Cardiac fibroblast (primary cell): ENCODE measurements around the gene ZSCAN2.
A peak's percentile ranks its signal among the peaks of the same experiment; 100 is the strongest.
"Not testable (repeated sequence)": the region's sequence is repeated elsewhere in the genome, so short reads cannot be mapped to it uniquely, and the experiment has no call there.

Experiments
- DNase-seq, 2 donors: peaks; one replicate each; pipeline versions ENCODE4 v3.0.0 to v3.0.0-alpha.2; 2010; ENCODE audit warnings: low read depth in 2 of 2
- H3K4me3 ChIP-seq, 2 donors: replicated peaks in 1 of 2; 1 replicate in 1 of 2; 2 replicates in 1 of 2; pipeline ENCODE4 v1.5.1; 2011; ENCODE audit warnings: low read depth in 2 of 2, low read length in 2 of 2, mild to moderate bottlenecking in 2 of 2, moderate library complexity in 1 of 2
- TF ChIP-seq, protein P1 (sequence below): IDR thresholded peaks from one replicate; pipeline ENCODE4 v1.5.1; 2011; ENCODE audit warnings: low read depth, mild to moderate bottlenecking, low read length, inconsistent platforms

Gene ZSCAN2

GRCh38 chr15:84631706-84632272 is 31.0 kb downstream of the ZSCAN2 start:
- peak; percentile 32 to 46 for DNase-seq
- TF ChIP-seq, protein P1, sequence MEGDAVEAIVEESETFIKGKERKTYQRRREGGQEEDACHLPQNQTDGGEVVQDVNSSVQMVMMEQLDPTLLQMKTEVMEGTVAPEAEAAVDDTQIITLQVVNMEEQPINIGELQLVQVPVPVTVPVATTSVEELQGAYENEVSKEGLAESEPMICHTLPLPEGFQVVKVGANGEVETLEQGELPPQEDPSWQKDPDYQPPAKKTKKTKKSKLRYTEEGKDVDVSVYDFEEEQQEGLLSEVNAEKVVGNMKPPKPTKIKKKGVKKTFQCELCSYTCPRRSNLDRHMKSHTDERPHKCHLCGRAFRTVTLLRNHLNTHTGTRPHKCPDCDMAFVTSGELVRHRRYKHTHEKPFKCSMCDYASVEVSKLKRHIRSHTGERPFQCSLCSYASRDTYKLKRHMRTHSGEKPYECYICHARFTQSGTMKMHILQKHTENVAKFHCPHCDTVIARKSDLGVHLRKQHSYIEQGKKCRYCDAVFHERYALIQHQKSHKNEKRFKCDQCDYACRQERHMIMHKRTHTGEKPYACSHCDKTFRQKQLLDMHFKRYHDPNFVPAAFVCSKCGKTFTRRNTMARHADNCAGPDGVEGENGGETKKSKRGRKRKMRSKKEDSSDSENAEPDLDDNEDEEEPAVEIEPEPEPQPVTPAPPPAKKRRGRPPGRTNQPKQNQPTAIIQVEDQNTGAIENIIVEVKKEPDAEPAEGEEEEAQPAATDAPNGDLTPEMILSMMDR, result no peak
- H3K4me3 ChIP-seq, result peak overlapping the region; percentile 70 to 73

DNA sequence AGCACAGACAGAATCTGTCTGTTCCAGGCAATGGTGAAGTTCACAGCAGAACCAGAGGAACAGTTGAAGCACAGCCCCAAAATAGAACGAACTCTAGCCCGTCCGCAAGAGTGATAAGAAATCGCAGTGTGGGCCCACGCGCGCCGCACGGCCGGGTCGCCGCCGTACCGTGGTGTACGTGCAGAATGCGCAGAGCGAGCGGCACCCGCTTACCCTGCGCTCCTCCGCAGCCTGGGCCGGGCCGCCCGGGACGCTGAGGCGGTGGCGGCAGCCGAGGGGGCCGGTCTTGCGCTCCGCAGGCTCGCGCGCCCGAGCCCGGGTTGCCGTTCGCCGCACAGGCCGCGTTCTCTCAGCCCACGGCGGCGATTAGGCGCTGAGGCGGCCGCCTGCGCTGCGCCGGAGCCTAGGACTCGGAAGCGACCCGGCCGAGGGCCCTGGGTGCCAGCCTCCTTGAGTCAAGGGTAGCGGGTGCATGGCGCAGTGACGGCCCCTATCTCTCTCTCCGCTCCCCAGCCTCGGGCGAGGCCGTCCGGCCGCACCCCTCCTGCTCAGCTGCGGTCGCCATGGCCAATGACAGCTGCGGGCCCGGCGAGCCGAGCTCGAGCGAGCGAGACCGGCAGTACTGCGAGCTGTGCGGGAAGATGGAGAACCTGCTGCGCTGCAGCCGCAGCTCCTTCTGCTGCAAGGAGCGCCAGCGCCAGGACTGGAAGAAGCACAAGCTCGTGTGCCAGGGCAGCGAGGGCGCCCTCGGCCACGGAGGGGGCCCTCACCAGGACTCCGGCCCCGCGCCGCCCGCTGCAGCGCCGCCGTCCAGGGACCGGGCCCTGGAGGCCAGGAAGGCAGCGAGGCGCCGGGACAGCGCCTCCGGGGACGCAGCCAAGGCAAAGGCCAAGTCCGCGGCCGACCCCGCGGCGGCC is 32.8 kb downstream of the ZSCAN2 start:
- H3K4me3 ChIP-seq, result peak overlapping the region; percentile 44 to 68
- TF ChIP-seq, protein P1, result no peak
- peak; percentile 78 to 79 for DNase-seq

GRCh38 chr15:84634228-84634837 is 33.5 kb downstream of the ZSCAN2 start:
- peak overlapping the region; percentile 25 to 68 for H3K4me3 ChIP-seq
- TF ChIP-seq, protein P1, result no peak
- no peak for DNase-seq

GRCh38 chr15:84638103-84638502 is 37.3 kb downstream of the ZSCAN2 start:
- DNase-seq, result peak; percentile 15 to 55
- H3K4me3 ChIP-seq, result no peak overlapping the region
- TF ChIP-seq, protein P1, result no peak

GRCh38 chr15:84641871-84642270 is 41.1 kb downstream of the ZSCAN2 start:
- not testable (repeated sequence) for DNase-seq, H3K4me3 ChIP-seq

- H3K4me3 ChIP-seq, DNase-seq: not testable (repeated sequence)
Measured at GRCh38 chr15:84642640-84643039, 41.8 kb downstream of the ZSCAN2 start.

DNA sequence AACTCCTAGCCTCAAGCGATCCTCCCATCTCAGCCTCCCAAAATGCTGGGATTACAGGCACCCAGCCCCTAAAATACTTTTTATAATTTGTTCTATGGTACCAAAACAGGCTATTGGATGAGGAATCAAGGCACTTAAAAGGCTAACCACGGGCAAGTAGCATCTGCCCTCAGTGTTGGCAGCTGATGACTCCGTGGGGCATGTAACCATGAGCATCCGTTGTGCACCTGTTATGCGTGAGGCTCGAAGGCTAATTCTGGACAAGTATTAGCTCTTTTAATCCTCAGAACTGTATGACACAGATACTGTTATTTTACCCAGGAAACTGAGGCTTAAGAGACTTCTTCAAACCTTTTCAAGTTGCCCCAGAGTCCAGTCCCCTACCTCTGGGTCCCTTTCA is 43.0 kb downstream of the ZSCAN2 start:
- TF ChIP-seq, protein P1, result no peak
- DNase-seq, result no peak

More for the DNA sequence above, 43.0 kb downstream of the ZSCAN2 start:
- H3K4me3 ChIP-seq, result no peak overlapping the region
